HG02973 (cell line): ENCODE results near the gene GARNL3.

ENCODE experiments used
- ATAC-seq: cut with Tn5 transposase; IDR thresholded peaks from one replicate; pipeline ENCODE4 v1.9.1; 2021; ENCODE audit warnings: moderate library complexity; ENCODE audit not compliant: unreplicated experiment

The GARNL3 gene, protein sequence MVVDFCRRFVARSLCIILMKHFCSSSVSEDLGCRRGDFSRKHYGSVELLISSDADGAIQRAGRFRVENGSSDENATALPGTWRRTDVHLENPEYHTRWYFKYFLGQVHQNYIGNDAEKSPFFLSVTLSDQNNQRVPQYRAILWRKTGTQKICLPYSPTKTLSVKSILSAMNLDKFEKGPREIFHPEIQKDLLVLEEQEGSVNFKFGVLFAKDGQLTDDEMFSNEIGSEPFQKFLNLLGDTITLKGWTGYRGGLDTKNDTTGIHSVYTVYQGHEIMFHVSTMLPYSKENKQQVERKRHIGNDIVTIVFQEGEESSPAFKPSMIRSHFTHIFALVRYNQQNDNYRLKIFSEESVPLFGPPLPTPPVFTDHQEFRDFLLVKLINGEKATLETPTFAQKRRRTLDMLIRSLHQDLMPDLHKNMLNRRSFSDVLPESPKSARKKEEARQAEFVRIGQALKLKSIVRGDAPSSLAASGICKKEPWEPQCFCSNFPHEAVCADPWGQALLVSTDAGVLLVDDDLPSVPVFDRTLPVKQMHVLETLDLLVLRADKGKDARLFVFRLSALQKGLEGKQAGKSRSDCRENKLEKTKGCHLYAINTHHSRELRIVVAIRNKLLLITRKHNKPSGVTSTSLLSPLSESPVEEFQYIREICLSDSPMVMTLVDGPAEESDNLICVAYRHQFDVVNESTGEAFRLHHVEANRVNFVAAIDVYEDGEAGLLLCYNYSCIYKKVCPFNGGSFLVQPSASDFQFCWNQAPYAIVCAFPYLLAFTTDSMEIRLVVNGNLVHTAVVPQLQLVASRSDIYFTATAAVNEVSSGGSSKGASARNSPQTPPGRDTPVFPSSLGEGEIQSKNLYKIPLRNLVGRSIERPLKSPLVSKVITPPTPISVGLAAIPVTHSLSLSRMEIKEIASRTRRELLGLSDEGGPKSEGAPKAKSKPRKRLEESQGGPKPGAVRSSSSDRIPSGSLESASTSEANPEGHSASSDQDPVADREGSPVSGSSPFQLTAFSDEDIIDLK

DNA sequence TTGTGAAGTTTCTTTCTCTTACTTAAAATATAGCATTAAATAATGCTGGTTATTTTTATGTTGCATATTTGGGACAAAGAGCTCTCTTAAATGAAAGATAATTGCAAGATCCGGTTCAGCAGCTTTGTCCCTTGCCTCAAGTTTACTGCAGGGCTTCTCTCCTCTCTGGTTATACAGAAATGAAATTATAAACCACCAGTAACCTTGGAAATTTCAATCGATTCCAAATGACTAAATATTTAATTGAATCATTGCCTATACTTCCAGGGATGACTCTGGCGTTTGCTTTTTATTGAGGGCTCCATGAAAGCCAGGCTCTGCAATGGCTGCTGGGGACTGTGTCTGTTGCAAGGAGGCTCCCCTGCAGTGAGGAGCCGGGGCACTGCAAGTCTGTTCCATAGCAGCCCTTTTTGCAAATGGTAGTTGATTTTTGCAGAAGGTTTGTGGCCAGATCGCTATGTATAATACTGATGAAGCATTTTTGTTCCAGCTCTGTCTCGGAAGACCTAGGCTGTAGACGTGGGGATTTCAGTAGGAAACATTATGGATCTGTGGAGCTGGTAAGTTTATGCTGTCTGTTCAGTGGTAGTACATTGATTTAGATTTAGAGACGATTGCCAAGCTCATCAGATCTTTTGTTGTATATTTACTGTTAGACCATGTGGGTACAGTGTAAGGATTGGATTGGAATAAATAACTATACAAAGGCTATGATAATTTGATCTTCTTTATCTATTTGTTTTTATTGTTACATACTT, at the start of gene GARNL3:
GARNL3 (plus strand) TSS at position 313 of the 758 bp plus-strand sequence; CDS start at position 417, 104 bp downstream.
- ATAC-seq = no peak

DNA sequence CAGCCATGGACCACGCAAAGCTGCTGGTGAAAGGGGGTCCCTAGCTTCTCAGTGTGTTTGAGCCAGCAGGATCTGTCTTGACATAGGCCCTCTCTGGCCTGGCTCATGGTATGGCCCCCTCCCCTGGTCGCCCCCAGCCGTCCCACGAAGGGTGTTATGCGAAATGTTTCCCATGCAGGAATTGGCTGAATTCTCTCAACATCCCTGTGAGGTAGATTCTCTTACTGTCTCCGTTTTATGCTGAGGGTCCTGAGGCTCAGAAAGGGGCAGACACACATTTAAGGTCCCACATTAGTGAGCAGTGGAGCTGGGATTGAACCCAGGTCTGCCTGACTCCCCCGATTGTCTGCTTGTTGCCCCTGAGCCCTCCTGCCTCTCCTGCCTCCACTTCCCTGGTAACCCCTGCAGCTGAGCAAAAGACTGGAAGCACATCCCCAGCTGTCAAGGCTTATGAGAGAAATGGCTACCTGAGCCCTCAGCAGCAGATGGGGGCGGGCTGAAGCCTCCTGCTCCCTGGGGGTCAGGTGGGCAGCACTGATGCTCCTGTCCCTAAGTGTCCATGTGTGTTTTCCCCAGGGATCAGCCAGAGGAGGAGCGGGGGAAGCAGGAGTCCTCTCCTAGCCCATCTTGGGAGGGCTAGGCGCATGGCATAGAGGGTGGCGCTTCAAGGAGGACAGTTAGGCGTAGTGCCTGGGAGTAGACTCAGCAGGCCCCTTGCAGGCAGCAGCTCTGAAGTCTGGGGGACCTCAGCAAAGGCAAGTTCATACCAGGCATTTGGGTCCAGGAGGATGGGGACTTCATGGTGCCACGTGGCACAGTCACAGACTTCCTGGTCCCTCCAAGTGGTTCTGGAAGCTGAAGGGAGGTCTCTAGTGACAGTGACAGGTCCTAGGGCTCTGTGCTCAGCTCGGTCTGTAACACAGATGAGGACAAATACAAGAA, 49.0 kb upstream of the GARNL3 start:
- no peak for ATAC-seq

DNA sequence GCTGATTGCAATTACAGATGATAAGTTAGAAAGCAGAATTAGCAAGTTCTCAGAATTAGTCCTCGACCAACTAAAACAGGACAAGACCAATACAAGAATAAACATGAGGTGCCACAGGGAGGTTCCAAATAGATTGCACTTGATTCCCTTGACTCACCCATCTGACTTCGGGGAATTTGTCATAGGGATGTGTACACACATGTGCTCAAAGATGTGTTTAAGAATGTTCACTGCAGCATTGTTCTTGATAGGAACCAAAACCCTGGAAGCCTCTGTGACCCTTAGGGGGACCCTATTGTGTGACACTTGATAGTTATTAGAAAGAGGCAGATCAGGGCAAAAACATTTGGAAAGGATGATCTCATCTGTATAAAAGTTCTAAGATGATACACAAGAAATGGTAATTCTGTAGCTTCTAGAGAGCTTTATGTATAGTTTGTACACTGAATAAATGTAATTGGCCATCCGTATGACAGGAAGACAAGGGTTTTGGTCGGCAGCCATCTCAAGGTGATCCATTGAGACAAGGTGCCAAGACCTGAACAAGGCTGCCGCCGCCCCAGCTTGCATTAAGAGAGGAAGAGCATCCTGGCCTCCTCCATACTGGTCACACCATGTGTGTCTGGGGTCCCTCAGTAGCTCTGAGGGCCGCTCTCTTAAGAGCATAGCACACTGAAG, 48.2 kb upstream of the GARNL3 start:
- ATAC-seq = no peak

DNA sequence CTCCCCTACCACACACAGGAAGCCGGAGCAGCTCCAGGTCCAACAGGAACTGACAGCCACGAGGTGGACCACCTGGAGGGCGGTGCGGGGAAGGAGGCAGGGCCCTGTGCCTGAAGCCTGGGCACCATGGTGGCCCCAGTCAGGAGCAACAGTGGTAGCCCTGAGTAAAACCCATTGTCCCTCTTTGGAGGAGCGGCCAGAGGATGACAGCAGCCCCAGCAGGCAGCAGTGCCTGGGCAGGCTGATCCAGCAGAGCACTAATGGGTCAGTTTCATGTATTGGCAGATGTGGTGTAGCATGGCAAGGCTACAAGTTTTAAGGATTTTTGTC, 47.7 kb upstream of the GARNL3 start:
- no peak for ATAC-seq

DNA sequence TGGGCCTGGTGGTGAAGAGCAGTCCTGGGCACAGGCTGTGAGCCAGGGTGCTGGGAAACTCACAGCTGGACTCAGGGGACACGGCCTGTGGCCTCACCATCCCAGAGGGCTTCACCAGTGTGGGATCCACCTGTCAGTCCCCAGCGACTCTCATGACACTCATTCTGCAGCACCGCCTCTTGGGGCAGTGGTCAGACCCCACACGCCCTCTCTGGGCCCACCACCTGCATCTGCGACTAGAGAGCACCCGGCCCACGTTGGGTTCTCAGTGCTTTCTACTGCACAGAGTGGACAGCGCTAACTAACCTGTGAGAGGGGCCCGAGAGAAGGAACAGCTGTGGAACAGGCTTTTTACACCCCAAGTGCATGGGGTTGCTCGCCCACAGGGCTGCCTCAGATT, 45.8 kb upstream of the GARNL3 start:
- no peak for ATAC-seq

DNA sequence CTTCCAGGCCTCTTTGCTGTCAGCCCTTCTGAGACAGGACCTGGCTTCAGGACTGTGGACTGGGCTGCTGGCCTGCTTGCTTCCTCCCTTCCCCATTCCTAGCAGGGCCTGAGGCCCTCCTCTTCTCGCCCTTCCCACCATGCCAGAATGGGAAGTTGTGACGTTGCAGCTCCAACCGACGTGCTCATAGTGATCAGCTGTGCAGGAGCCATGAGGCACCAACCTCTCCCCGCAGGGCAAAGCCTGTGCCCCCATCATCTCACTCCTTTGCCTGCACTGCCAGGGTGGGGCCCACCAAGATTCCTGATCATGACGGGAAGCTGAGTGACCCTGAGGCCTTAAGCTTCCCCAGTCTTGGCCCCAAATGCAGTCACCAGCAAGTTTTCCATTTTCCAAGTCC, 45.1 kb upstream of the GARNL3 start:
- no peak for ATAC-seq

DNA sequence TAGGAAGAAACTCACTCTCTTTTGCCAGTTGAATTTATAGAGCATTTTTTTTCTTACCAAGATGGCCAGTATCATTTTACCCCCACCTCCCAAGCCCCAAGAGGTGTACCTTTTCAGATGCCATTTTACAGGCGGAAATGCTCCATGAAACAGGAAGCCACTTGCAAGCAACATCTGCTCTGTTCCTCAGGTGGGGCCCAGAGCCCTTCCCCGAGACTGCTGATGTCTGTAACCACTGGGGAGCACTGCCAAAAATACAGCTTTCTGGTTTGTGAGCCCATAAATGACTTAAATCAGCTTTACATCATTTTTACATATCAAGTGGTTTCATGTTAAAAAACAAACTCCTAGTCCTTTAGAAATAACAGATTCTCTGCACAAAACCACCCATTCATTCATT, 42.9 kb upstream of the GARNL3 start:
- no peak for ATAC-seq

DNA sequence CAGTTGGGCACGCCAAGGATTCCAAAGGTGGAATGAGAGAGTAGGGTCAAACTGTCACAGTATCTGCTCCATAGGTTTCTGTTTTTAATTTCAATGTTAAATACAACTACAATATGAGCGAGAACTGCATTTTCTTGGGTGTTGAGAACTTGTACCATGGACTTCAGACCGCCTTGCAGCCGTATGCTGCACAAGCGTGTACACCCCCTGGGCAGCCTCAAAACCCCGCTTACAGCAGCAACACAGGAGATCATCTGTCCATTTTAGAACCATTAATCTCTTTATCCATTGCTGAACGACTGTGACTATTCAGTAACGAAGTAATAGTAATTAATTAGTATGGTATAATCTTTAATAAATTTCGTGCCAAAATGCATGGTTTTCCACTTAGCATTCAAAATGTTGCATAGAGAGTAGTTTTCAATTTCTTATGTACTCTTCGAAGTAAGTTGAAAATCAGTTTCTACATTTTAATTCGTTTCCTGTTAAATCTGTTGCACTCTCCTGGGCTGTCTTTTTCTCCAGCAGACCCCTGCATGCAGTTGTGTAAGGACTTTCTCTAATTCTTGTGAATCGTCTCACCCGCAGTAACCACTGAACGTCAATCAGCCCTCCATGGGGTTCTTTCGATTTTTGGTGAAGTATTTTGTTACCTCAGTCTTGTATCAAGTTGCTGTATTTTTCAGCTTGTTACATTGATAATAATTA, 42.0 kb upstream of the GARNL3 start:
- no peak for ATAC-seq

DNA sequence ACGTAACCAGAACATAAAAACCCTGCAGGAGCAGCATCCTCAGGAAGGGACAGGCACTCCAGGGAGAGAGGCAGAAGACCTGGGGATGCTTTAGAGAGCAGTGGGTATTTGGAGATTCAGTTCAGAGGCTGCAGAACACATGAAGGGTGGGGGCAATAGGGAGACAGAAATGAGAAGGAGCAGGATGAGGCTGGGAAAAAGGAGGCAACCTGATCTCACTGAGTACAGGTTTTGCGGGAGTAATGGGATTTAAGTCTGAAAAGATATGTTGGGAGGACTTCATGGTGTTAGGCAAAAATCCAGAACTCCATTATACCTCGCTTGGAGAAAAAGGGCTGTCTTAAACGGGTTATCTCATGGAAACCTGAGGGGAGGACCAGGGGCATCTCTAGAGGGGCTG, 41.3 kb upstream of the GARNL3 start:
- ATAC-seq = no peak

DNA sequence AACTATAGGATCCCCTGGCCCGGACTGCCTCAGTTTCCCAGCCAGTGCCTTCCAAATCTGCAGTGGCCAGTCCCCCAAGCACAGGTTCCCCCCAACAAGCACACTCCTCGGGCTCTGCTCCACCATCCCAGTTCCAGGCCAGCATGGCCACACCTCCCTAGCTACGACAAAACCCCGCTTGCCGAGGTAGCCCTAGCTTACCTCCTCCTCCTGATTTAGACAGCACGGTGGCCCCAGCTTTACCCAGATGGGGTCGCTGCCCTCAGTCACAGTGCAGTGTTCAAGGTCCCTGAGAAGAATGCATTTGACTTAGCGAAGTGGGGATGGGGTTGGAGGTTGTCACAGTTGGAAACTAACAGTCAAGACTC, 40.8 kb upstream of the GARNL3 start:
- ATAC-seq = no peak

DNA sequence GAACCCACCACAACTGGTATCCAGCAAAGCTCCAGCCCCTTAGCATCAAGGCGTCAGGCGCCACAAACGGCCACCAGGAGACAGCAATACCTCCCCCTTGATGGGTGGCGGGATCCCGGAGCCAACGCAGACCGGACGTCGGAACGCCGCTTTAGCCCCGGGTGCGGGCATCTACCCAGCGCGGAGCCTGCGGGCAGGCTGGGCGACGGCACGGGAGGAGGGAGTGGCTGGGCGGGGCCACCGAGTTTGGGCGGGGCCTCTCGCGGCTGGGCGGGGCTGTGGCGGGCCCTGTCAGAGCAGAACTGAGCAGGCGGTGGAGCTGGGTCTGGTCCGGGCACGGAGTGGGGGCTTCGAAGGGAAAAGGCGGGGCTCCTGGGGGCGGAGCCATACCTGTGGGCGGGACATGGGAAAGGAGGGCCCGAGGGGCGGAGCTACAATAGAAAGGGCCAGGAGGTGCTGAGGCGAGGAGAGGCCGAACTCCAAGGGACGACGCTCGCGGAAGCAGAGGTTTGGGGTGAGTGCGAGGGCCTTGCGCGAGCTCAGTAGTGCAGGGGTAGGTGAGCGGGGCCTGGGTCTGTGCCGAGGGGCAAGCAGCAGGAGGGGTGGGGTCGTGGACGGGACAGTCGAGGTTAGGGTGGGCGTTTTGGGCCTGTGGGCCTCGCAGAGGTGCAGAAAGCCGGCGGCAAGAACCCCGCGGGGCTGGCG, 40.2 kb upstream of the GARNL3 start:
- ATAC-seq = peak; percentile 54

DNA sequence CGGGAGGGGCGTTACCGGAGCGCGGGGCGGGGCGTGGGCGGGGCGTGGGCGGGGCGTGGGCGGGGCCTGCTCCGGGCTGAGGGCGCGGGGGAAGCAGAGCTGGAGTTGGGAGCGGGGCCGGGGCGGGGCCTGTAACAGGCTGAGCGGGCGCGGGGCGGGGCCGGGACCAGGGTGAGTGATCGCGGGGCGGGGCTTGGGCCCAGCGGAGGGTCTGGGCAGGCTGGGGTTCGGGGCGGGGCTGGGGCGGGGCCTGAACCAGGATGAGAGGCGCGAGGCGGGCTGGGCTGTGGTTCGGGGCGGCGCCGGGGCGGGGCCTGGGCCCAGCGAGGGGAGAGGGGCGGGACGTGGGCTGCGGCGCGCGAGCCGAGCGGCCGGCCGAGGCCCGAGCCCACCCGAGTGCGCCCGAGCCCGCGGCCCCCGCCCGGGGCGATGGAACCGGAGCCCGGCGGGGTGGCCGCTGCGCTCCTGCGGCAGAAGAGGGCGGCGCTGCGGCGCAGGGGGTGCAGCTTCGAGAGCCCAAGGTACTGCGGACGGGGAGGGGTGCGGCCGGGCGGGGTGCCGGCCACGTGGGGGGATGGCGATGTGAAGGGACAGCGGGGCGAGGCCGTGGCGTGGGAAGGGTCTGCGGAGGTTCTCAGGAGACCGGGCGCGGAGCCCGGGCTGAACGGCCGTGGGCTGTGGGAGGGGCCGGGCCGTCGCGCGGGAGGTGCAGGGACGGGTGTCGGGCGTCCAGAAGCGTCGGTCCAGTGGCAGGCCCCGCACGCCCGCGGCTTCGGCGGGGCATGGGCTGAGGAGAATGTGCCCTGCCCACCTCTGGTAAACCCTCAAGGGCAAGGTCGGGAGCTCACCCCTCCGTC, 39.5 kb upstream of the GARNL3 start:
- peak; percentile 48 for ATAC-seq

DNA sequence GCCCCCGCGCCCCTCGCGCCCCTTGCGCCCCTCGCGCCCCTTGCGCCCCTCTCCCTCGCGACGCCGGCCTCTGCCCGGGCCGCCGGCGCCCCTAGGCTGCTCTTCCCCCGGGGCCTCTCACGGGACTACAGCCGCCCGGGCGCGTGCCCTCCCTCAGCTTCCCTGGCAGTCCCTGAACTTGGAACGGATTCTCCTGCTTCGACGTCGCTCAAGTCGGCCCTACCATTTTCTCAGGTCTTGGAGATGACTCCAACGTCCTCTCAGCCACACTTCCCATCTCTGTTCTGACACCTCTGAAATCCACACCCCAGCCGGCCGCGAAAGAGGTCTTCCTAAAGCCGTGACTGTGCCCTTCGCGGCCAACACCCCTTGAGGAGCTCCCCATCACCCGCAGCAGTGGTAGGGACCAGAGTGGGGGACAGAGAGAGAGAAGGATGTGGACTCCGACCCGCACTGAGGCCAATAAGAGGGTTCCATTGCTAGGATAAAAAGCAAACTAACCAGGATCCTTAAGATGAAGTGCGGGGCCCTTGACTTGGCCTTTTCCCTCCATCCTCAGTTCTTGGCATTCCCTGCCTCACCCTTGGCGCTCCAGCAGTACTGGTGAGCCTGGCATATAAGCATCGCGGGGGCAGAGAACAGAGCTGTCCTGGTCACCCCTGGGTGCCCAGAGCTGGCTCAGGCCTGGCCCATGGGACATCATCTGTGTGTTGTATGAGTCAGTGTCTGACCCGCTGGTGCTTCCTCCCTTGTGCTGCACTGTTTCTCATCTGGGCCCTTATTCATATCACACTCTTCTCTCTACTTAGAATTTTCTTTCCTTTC, 38.6 kb upstream of the GARNL3 start:
- ATAC-seq = no peak

DNA sequence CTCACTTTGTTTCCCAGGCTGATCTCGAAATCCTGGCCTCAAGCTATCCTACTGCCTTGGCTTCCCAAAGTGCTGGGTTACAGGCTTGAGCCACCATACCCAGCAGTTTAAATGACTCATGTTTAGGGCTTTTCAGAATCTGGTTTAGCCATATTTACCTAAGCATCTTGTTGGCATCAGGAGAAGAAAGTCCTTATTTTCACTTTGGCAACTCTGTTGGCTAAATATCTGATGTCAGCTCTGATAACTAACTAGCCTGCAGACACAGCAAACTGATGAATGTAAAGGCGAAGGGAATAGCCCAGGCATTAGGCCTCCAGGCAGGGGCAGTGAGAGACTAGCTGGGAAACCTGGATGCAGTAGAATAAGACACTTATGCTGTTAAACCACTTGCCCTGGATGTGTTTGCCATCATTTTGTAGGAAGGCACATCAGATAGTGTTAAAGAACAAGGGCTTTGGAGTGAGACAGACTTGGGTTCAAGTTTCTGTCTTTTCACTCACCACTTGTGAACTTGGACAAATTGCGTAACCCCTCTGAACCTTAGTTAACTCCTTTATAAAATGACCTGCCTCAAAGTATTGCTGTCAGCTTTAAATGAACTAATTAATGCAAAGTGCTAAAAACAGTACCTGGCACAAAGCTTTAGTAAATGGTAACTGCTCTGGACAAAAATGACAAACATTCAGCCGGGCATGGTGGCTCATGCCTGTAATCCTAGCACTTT, 34.7 kb upstream of the GARNL3 start:
- ATAC-seq = no peak

DNA sequence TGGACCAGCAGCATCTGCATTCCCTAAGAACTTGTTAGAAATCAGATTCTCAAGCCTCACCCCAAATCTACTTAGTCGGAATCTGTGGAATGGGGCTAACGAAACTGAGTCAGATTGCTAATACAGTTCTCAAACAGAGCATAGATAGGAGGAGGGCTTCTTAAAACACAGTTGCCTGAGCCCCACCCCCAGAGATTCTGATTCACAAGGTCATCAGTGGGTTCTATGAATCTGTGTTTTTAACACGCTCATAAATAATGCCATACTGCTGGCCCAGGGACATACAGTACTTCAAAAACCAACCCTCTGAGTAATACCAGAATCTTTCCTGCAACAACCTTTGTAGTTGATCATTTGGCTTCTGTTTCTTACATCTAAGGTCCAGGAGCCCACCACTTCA, 32.9 kb upstream of the GARNL3 start:
- no peak for ATAC-seq
